MG63 (cell line): ENCODE measurements around the gene FBN1. TPM values are rescaled to one million over a fixed set of nuclear protein-coding genes. Genes with fewer than 3 reads are reported as not detected.

Experiments
- DNase-seq: peaks from one replicate; pipeline ENCODE4 v3.0.0-alpha.2; 2020
- H3K27me3 ChIP-seq: fragments of 250-450 bp; sonication (Bioruptor Pico); 2 replicates; pipeline ENCODE4 v1.5.1; 2020; ENCODE audit warnings: mild to moderate bottlenecking, moderate library complexity
- H3K36me3 ChIP-seq: fragments of 250-450 bp; sonication (Bioruptor Pico); 2 replicates; pipeline ENCODE4 v1.5.1; 2020; ENCODE audit warnings: mild to moderate bottlenecking, moderate library complexity
- H3K4me3 ChIP-seq: fragments of 250-450 bp; sonication (Bioruptor Pico); 2 replicates; pipeline ENCODE4 v1.5.1; 2020; ENCODE audit warnings: mild to moderate bottlenecking, moderate library complexity
- H3K9me3 ChIP-seq: fragments of 250-450 bp; sonication (Bioruptor Pico); 2 replicates; pipeline ENCODE4 v1.5.1; 2020; ENCODE audit warnings: mild to moderate bottlenecking, moderate library complexity
- total RNA-seq: library from RNA; depleted of rRNA; stranded (reverse); fragments of >200 nt; shearing (Covaris generic); gene quantifications from 2 replicates; pipeline ENCODE4 v1.2.3, GENCODE V29; 2014; ENCODE audit warnings: low replicate concordance; rRNA removed

The FBN1 gene
- total RNA-seq = 174 and 179 TPM in 2 replicates

DNA sequence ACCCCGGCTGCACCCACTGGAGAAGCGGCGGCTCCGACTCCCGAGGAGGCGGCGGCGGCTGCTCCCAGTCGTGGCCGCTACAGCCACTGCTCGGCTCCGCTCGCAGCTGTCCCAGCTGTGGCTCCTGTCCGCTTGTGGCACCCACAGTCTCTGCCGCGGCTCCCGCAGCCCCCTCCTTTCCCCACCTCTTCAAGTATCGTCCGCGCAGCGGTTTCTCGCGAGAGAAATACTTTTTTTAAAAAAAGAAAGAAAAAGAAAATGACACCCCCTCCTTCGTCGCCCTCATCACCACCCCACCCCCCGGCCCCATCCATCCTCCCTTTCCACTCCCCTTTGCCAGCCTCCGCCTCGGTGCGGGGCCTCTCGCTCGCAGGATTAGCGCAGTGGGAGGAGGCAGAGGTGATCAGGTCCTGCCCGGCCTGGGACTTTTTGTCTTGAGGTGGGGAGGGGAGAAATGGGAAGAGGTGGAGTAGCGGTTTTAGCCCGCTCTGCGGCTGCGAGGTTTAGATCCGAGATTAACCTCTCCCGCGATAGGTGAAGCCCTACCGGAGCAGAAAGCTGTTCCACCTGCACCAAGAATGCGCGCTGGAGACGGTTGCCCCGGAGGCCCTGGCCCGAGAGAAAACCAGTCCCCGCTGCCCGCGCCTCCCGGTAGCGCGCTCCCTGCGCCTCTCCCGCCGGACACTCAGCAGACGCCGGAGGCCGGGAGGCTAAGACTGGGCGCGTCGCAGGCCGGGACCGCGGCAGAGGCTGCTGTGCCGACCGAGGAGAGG, at the start of gene FBN1:
Gene FBN1, minus strand, starts transcription at position 152 of the 773 bp plus-strand sequence. CDS start 940 bp downstream, outside the sequence.
- peak; percentile 95 for DNase-seq
- H3K36me3 ChIP-seq = peaks cover 37% of the 10 kb centered on the region
- no peaks in the 10 kb centered on the region for H3K27me3 ChIP-seq
- H3K4me3 ChIP-seq = peak within 1 kb of the TSS; percentile 89
- no peaks in the 10 kb centered on the region for H3K9me3 ChIP-seq

DNA sequence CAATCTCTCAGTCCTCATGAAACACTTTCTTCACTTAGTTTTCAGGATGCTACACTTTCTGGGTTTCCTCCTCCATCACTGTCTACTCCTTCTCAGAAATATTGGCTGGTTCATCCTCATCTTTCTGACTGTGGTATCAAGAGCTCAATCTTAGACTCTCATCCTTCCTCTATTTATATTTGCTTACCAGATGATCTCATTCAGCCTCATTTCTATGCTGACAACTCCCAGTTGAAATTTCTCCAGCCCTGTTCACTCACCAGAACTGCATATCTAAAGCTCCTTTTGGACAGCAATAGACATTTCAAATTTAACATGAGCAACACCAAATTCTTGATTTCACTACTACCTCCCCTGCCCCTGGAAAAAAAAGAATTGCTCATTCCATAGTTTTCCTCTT, 48.0 kb upstream of the FBN1 start:
- peak; percentile 65 for DNase-seq
- Histone ChIP-seq H3K27me3 (no peaks in the 10 kb centered on the region), H3K4me3 (no peak overlapping the region), H3K36me3 (no peaks in the 10 kb centered on the region), H3K9me3 (peaks cover 8% of the 10 kb centered on the region)

DNA sequence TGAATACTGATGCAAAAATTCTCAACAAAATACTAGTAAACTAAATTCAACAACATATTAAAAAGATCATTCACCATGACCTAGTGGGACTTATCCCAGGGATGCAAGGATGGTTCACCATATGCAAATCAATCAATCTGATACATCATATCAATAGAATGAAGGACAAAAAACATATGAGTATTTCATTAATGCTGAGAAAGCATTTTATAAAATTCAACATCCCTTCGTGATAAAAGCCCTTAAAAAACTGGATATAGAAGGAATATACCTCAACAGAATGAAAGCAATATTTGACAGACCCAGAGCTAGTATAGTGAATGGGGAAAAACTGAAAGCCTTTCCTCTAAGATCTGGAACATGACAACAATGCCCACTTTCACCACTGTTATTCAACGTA, 43.0 kb upstream of the FBN1 start:
- H3K36me3 ChIP-seq = no peaks in the 10 kb centered on the region; the same call in none of the 2 replicates

DNA sequence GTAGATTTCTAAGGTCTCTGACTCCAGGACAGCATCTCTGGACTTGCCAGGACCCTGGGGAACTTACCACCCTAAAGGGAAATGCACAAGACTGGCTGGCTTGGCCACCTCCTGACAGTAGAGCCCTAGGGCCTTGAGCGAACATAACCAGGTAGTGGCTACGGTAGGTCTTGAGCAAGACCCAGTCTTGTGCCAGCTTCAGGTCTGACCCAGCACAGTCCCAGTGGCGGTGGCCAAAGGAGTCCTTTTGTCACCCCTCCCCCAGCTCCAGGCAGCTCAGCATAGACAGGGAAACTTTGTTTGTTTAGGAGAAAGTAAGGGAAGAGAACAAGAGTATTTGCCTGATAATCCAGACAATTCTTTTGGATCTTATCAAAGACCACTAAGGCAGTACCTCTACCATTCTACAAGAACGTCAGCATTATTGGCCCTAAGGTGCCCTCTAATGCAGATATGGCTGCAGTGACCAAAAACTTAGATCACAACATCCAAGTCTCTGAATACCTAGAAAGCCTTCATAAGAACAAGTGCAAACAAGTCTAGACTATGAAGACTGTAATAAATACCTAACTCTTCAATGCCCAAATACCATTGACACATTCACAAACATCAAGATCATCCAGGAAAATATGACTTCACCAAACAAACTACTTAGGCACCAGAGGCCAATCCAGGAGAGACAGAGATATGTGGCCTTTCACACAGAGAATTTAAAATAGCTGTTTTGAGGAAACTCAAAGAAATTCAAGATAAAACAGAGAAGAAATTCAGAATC, 38.7 kb upstream of the FBN1 start:
- Histone ChIP-seq H3K27me3 (no peaks in the 10 kb centered on the region), H3K4me3 (no peak overlapping the region), H3K36me3 (no peaks in the 10 kb centered on the region; the same call in none of the 2 replicates), H3K9me3 (peaks cover 17% of the 10 kb centered on the region)
- DNase-seq = no peak

More for the DNA sequence above, 43.0 kb upstream of the FBN1 start:
- H3K4me3 ChIP-seq = no peak overlapping the region
- peaks cover 22% of the 10 kb centered on the region for H3K9me3 ChIP-seq
- no peaks in the 10 kb centered on the region for H3K27me3 ChIP-seq
- DNase-seq = no peak

DNA sequence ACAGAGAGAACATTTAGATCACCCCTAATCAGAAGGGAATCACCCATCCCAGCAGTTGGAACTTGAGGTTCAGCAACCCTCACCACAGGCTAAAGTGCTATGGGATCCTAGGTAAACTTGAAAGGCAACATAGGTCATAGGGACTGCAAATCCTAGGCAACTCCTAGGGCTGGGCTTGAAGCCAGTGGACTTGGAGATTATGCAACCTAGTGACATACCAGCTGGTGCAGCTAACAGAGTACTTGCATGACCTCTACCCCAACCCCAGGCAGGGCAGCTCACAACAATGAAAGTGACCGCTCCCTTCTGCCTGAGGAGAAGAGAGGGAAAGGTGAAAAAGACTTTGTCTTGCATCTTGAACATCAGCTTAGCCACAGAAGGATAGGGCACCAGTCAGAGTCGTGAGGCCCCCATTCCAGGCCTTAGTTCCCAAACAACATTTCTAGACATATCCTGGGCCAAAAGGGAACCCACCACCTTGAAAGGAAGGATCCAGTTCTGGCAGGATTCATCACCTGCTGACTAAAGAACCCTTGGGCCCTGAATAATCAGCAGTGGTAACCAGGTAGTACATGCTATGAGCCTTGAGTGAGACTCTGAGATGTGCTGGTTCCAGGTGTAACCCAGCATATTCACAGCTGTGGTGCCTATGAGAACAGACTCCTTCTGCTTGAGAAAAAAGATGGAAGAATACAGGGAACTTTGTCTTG, 37.6 kb upstream of the FBN1 start:
- H3K27me3 ChIP-seq = no peaks in the 10 kb centered on the region
- H3K4me3 ChIP-seq = no peak overlapping the region
- peak; percentile 90 for DNase-seq
- peaks cover 15% of the 10 kb centered on the region for H3K9me3 ChIP-seq
- H3K36me3 ChIP-seq = no peaks in the 10 kb centered on the region; the same call in none of the 2 replicates

DNA sequence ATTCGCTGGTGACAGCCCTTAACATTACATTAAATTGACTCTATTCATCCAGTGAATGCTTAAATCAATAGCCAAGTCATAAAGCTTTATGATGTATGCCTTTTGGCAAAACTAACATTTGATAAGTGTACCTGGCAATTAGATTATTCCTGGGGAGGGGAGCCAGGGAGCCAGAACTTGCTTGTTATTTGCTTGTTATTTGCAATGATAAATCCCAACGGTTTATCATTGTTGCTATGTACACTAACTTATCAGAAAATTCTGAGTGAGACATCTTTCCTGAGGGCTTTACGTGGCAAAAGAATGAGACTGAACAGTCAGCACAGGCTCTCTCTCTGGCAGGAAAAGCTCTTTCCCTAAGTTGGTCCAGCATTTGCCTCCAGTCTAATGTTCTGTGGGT, 35.8 kb upstream of the FBN1 start:
- peak; percentile 40 for DNase-seq
- no peaks in the 10 kb centered on the region for H3K27me3 ChIP-seq
- peaks cover 8% of the 10 kb centered on the region; the same call in 1 of the 2 replicates for H3K9me3 ChIP-seq
- H3K36me3 ChIP-seq = no peaks in the 10 kb centered on the region; the same call in 1 of the 2 replicates
- H3K4me3 ChIP-seq = no peak overlapping the region

DNA sequence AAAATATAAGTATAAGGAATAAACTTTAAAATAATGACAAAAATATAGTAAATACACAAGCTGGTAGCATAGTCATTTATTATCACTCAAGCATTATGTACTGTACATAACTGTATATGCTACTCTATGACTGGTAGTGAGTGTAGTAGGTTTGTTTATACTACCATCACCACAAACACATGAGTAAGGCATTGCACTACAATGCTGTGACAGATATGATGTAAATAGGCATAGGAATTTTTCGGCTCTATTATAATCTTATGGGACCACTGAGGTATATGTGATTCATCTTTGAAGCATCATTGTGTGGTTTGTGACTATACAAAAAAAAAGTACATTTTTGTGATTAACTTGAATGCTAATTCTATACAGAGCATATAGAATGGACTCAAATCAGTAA, 35.3 kb upstream of the FBN1 start:
- DNase-seq = no peak
- H3K36me3 ChIP-seq = no peaks in the 10 kb centered on the region; the same call in 1 of the 2 replicates
- no peaks in the 10 kb centered on the region for H3K27me3 ChIP-seq
- H3K9me3 ChIP-seq = peaks cover 8% of the 10 kb centered on the region; the same call in 1 of the 2 replicates
- H3K4me3 ChIP-seq = no peak overlapping the region

DNA sequence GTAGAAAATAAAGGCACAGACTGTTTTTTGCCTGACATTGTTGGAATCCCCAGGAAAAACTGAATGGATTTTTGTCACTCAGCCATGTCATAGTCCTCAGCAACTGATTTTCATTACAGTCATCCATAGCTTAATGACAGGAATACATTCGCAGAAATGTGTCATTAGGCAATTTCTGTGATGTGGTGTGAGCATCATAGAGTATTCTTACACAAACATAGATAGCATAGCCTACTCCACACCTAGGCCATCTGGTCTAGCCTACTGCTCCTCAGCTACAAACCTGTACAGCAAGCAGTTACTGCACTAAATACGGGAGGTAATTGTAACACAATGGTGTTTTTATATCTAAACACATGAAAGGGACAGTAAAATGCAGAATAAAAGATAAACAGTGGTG, 34.4 kb upstream of the FBN1 start:
- no peak overlapping the region for H3K4me3 ChIP-seq
- H3K36me3 ChIP-seq = no peaks in the 10 kb centered on the region; the same call in 1 of the 2 replicates
- no peak for DNase-seq
- no peaks in the 10 kb centered on the region for H3K27me3 ChIP-seq
- peaks cover 2% of the 10 kb centered on the region; the same call in 1 of the 2 replicates for H3K9me3 ChIP-seq

DNA sequence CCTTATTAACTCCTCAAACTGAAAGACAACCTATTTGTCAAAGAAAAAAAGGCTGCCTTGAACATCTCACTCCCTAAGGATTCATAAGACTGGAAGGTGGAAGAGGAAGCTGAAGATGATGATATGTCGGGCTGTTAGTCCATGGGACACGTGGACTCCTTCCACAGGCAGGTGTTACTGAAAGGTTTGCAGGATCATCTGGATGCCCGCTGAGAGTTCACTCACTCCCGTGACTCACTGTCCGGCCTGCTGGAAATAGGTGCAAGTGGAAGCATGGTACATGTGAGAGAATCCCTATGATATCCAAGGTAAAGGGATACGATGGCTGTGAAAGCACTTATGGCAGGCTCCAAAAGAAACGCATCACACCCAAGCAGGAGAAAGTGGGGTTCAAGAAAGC, 33.3 kb upstream of the FBN1 start:
- Histone ChIP-seq H3K4me3 (no peak overlapping the region), H3K36me3 (no peaks in the 10 kb centered on the region; the same call in 1 of the 2 replicates), H3K9me3 (no peaks in the 10 kb centered on the region), H3K27me3 (no peaks in the 10 kb centered on the region)
- DNase-seq = no peak

DNA sequence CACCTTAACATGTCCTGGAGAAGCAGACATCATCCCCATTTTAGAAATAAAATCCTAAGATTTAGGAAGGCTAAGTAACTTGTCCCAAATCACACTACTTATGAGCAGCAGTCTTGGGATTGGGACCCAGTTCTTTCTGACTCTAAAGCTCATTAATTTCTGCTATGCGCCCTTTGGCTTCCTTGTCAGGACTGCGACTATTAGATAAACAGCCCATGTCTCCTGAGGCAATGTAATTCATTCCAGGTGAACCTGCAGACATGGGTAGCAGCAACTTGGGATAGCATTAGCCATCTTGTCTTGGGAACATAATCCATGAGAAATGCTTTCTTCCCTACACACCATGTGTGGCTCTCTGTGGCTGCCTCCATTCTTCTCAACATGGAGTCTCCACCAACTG, 32.3 kb upstream of the FBN1 start:
- H3K9me3 ChIP-seq = 0 out of 2 replicates have a peak, but pooled peaks cover 2% of the 10 kb centered on the region
- H3K27me3 ChIP-seq = no peaks in the 10 kb centered on the region

DNA sequence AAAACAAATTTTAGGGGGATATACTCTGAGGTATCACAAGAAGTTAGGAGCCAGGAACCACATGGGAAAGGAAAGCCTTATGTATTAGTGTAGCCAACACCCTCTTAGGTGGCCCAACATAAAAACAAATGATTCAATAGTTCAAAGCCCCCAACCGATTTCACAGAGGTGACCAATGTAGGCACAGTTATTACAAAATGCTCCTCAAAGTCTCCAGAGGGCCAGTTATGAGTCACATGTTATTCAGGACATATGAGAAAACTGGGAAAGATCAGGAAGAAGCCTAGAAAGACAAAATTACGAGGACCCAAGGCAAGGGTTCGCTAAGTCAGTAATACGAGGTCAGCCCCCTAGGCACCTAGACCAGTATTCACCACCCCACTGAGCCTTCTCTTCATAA, 29.9 kb upstream of the FBN1 start:
- Histone ChIP-seq H3K9me3 (0 out of 2 replicates have a peak, but pooled peaks cover 2% of the 10 kb centered on the region), H3K36me3 (no peaks in the 10 kb centered on the region; the same call in 1 of the 2 replicates)
- DNase-seq = no peak

More for the DNA sequence above, 32.3 kb upstream of the FBN1 start:
- Histone ChIP-seq H3K36me3 (no peaks in the 10 kb centered on the region; the same call in 1 of the 2 replicates), H3K4me3 (no peak overlapping the region)
- no peak for DNase-seq

DNA sequence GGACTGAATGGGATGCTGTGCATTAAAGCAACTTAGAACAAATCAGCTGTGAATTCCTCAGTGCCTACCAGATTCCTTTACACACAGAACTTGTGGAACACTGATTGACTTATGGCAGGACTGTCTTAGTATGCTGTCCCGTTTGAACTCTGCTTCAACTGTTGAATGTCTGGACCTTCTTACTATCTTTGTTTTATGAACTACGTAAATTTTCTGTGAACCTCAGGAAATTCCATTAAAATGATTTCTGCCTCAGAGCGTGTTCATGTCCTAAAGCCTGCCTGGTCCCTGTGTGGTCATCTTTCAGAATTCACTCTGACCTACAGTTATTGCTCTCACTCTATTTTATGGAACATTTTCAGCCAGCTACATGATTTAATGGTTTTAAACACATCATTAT, 29.4 kb upstream of the FBN1 start:
- DNase-seq = no peak
- H3K4me3 ChIP-seq = no peak overlapping the region
- H3K27me3 ChIP-seq = no peaks in the 10 kb centered on the region
- no peaks in the 10 kb centered on the region; the same call in 1 of the 2 replicates for H3K36me3 ChIP-seq
- 0 out of 2 replicates have a peak, but pooled peaks cover 2% of the 10 kb centered on the region for H3K9me3 ChIP-seq

More for the DNA sequence above, 29.9 kb upstream of the FBN1 start:
- H3K27me3 ChIP-seq = no peaks in the 10 kb centered on the region
- H3K4me3 ChIP-seq = no peak overlapping the region

DNA sequence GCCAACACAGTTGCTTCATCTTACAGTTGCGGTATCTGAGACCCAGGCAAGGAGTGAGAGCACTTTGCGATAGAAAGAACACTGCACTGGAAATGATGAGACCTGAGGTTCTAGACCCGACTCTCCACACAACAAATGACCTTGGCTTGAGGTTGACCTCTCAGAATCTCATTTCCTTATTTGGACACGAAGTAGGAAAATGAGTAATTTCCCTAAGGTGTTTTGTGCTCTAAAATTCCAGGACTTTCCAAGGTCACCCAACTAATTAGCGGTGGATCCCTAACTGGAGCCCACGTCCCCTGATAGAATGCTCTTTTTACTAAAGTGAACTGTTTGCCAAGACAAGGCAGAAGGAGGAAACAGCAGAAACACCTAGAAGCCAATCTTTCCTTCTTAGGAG, 26.7 kb upstream of the FBN1 start:
- Histone ChIP-seq H3K4me3 (no peak overlapping the region), H3K36me3 (no peaks in the 10 kb centered on the region; the same call in 1 of the 2 replicates), H3K27me3 (no peaks in the 10 kb centered on the region), H3K9me3 (0 out of 2 replicates have a peak, but pooled peaks cover 2% of the 10 kb centered on the region)
- no peak for DNase-seq

DNA sequence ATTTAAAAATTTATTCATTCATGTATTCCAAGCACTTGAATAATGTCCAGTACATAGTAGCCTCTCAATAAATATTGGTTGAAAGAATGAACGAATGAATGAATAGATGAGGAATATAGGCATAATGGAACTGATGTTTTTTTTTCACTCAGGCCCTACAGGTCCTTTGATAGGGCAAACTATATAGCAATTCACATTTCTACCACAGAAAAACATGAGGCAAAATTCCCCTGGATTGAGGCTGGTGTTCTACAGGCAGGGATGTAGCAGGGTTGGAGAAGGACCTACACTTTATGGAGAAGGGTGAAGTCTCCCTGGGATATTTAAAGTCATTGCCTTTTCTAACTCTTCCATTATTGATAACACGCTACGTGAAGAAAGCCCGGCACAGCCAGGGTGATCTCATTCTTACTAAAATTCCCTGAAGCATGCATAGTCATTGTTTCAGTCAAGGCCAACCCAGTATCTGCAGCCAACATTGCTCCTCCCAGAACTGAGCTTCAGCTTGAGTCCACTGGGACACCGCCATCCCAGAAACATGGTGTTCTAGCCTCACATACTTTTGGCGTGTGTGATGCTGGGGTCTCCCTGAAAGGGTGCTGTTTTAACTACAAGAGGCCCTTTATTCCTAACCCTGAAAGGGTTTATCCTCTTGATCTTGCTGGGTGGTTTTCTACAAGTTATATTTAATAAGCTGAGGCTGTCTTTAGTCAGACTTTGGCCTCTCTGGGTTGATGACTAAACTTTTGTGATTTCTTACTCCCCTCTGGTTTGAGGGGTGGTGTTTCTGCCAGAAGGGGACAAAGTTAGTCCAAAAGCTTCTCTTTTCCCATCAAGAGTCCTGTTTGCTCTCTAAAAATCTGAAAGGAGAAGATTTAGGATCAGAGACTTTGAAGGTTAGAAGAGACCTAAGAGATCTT, 25.9 kb upstream of the FBN1 start:
- peak; percentile 91 for DNase-seq
- Histone ChIP-seq H3K9me3 (0 out of 2 replicates have a peak, but pooled peaks cover 2% of the 10 kb centered on the region), H3K4me3 (no peak overlapping the region), H3K36me3 (no peaks in the 10 kb centered on the region; the same call in 1 of the 2 replicates), H3K27me3 (no peaks in the 10 kb centered on the region)

DNA sequence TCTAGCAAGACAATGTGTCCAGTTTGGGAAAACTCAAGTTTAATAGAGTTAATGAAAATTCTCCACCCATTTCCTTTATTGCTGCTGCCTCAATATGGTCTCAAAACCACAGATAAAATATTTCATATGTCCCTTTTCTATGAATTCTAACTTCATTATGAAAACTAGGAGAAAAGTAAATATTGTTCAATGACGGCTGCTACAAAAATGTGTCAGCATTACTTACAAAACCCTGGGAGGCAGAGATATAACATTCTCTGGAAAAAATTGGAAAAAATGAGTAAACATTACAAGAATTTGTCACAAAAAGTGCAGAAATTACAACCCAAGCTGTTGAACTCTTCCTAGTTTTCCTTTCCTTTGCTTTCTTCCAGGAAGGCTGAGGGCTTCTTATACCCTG, 22.2 kb upstream of the FBN1 start:
- Histone ChIP-seq H3K9me3 (peaks cover 1% of the 10 kb centered on the region; the same call in 1 of the 2 replicates), H3K27me3 (no peaks in the 10 kb centered on the region), H3K36me3 (no peaks in the 10 kb centered on the region), H3K4me3 (no peak overlapping the region)
- no peak for DNase-seq
